SJCRH30 (cell line): ENCODE measurements around the gene OR51B2. TPM values are rescaled to one million over a fixed set of nuclear protein-coding genes. Genes with fewer than 3 reads are reported as not detected.
"Not testable (repeated sequence)": the region's sequence is repeated elsewhere in the genome, so short reads cannot be mapped to it uniquely, and the experiment has no call there.

Experiments
- DNase-seq, 2 experiments: peaks; one replicate each; pipeline ENCODE4 v3.0.0-alpha.2; 2015 to 2020
- H3K27ac ChIP-seq: fragments of 250-450 bp; sonication (Bioruptor Pico); 2 replicates; pipeline ENCODE4 v1.5.1; 2020; ENCODE audit warnings: mild to moderate bottlenecking, moderate library complexity
- H3K27me3 ChIP-seq: fragments of 250-450 bp; sonication (Bioruptor Pico); 2 replicates; pipeline ENCODE4 v1.5.1; 2020; ENCODE audit warnings: mild to moderate bottlenecking, moderate library complexity
- H3K36me3 ChIP-seq: fragments of 250-450 bp; sonication (Bioruptor Pico); 2 replicates; pipeline ENCODE4 v1.5.1; 2020; ENCODE audit warnings: mild to moderate bottlenecking, moderate library complexity
- H3K4me1 ChIP-seq: fragments of 250-450 bp; sonication (Bioruptor Pico); 2 replicates; pipeline ENCODE4 v1.5.1; 2020; ENCODE audit warnings: mild to moderate bottlenecking, moderate library complexity
- H3K4me3 ChIP-seq: fragments of 250-450 bp; sonication (Bioruptor Pico); 2 replicates; pipeline ENCODE4 v1.5.1; 2020; ENCODE audit warnings: mild to moderate bottlenecking, moderate library complexity
- H3K9me3 ChIP-seq: fragments of 250-450 bp; sonication (Bioruptor Pico); replicated peaks from 2 replicates; pipeline ENCODE4 v1.5.1; 2020; ENCODE audit warnings: mild to moderate bottlenecking, moderate library complexity
- total RNA-seq: library from RNA; depleted of rRNA; stranded (reverse); fragments of >200 nt; shearing (Covaris generic); gene quantifications from 2 replicates; pipeline ENCODE4 v1.2.3, GENCODE V29; 2014

Gene OR51B2
- total RNA-seq, 1 experiment from 2014 or later: not detected

DNA sequence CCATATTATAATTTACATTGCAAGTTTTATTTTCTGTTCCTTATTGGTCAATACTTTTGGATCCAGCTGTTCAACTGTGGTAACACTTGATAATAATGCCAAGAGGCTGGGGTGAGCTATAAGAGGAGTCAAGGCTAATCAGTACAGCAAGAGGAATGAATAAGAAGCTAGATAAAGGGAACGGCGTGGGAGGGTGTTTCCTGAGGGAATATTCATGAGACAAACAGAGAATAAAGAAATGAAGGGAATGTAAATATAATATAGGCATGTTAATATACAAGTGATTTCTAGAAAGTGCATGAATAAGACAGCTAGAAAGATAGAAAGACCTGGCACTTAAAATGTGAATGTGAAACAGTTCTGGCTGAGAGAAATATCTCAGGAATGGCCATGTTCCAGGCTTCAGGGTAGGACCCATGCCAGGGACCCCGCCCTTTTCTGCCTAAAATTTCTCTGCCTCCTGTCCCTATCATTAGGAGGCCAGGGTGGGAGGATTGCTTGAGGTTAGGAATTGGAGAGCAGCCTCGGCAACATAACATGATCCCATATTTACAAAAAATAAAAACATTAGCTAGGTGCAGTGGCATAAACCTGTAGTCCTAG lies 26.3 kb downstream of the OR51B2 start:
- H3K36me3 ChIP-seq: no peaks in the 10 kb centered on the region
- H3K9me3 ChIP-seq: no peaks in the 10 kb centered on the region
- H3K4me3 ChIP-seq: no peak overlapping the region
- no peak for DNase-seq
- no peak overlapping the region for H3K27ac ChIP-seq
- H3K4me1 ChIP-seq: no peaks in the 10 kb centered on the region
- no peaks in the 10 kb centered on the region; the same call in 1 of the 2 replicates for H3K27me3 ChIP-seq

DNA sequence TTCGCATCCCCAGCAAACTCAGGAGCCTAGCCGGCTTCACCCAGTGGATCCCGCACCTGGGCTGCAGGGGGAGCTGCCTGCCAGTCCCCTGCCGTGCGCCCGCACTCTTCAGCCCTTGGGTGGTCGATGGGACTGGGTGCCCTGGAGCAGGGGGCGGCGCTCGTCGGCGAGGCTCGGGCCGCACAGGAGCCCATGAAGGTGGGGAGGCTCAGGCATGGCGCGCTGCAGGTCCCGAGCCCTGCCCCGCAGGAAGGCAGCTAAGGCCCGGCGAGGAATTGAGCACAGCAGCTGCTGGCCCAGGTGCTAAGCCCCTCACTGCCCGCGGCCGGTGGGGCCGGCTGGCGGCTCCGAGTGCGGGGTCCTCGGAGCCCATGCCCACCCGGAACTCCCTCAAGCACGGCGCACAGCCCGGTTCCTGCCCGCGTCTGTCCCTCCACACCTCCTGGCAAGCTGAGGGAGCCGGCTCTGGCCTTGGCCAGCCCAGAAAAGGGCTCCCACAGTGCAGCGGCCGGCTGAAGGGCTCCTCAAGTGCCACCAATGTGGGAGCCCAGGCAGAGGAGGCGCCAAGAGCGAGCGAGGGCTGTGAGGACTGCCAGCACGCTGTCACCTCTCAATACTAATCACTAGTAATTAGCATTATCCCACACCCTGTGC lies 29.6 kb downstream of the OR51B2 start:
- not testable (repeated sequence) for H3K27me3 ChIP-seq, H3K27ac ChIP-seq, H3K9me3 ChIP-seq, H3K4me1 ChIP-seq, DNase-seq, H3K4me3 ChIP-seq, H3K36me3 ChIP-seq

DNA sequence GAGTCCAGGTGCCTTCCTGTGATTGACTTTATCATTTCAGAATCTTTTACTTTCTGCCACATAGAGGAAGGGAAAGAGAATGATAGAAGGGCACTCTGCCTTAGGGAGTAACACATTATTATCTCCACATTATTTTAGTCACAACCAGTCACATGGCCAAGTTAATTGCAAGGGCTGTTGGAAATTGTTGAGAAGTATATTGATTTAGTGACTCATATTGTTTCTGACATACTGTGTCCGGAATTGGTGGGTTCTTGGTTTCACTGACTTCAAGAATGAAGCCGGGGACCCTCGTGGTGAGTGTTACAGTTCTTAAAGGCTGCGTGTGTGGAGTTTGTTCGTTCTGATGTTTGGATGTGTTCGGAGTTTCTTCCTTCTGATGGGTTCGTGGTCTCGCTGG lies 31.1 kb downstream of the OR51B2 start:
- Histone ChIP-seq H3K9me3 (no peaks in the 10 kb centered on the region), H3K36me3 (no peaks in the 10 kb centered on the region), H3K27me3 (no peaks in the 10 kb centered on the region; the same call in 1 of the 2 replicates), H3K4me1 (no peaks in the 10 kb centered on the region), H3K27ac (no peak overlapping the region), H3K4me3 (no peak overlapping the region)
- DNase-seq: no peak

DNA sequence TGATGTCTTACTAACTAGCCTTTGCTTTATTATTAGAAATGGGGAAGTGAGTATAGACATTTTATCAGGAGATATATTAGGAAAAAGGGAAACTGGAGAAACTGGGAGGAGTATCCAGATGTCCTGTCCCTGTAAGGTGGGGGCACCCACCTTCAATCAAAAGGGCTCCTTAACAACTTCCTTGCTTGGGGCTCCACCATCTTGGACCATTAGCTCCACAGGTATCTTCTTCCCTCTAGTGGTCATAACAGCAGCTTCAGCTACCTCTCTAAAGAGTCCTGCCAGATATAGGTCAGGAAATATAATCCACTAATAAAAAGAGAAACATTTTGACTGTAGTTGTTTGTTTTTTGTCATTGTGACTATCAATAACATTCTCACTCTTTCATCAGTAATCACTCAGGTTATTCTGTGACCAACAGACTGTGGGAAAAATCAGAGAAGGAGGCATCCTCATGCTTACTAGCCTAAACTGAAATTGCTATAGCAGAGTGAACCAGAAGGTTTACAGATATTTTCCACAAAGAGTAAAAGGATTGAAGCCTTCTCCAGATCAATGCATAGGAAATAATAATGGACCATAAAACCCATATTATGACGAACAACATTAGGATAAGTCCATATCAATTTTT lies 32.8 kb downstream of the OR51B2 start:
- Histone ChIP-seq H3K9me3 (no peaks in the 10 kb centered on the region), H3K4me1 (no peaks in the 10 kb centered on the region), H3K27ac (no peak overlapping the region), H3K27me3 (no peaks in the 10 kb centered on the region; the same call in 1 of the 2 replicates), H3K36me3 (no peaks in the 10 kb centered on the region), H3K4me3 (no peak overlapping the region)
- peak in 1 of 2 experiments; percentile 17 for DNase-seq

GRCh38 chr11:5290106-5290505 lies 34.0 kb downstream of the OR51B2 start:
- Histone ChIP-seq H3K36me3 (no peaks in the 10 kb centered on the region), H3K27ac (no peak overlapping the region), H3K27me3 (no peaks in the 10 kb centered on the region), H3K4me1 (no peaks in the 10 kb centered on the region), H3K4me3 (no peak overlapping the region), H3K9me3 (no peaks in the 10 kb centered on the region)
- no peak for DNase-seq

DNA sequence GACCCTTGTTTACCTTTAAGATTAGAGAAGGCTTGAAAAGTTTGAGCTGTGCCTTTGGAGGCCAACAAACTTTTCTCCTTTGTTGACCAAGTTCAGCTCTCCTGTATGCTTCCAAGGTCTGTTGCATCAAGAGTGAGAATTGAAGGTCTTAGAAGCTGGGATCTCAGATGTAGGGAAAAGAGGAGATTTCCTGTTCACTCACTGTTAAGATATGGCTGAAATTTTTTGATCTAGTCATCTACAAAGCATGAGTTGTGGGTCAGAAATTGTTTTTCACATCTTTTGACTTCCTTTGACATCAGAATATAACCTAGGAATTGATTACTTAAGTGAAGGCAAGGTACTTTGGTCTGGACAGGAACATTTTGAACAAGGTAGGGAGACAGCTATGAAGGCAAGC lies 34.4 kb downstream of the OR51B2 start:
- H3K9me3 ChIP-seq: no peaks in the 10 kb centered on the region
- H3K4me1 ChIP-seq: no peaks in the 10 kb centered on the region
- DNase-seq: no peak
- no peak overlapping the region for H3K4me3 ChIP-seq
- no peaks in the 10 kb centered on the region for H3K27me3 ChIP-seq
- no peaks in the 10 kb centered on the region for H3K36me3 ChIP-seq
- no peak overlapping the region for H3K27ac ChIP-seq

GRCh38 chr11:5288906-5289550 lies 35.1 kb downstream of the OR51B2 start:
- H3K27me3 ChIP-seq: no peaks in the 10 kb centered on the region
- no peaks in the 10 kb centered on the region for H3K36me3 ChIP-seq
- no peak for DNase-seq
- no peaks in the 10 kb centered on the region for H3K4me1 ChIP-seq
- no peak overlapping the region for H3K27ac ChIP-seq
- no peak overlapping the region for H3K4me3 ChIP-seq
- no peaks in the 10 kb centered on the region for H3K9me3 ChIP-seq

- Histone ChIP-seq H3K4me1 (no peaks in the 10 kb centered on the region), H3K27ac (no peak overlapping the region), H3K36me3 (no peaks in the 10 kb centered on the region), H3K27me3 (no peaks in the 10 kb centered on the region), H3K9me3 (no peaks in the 10 kb centered on the region), H3K4me3 (no peak overlapping the region)
- DNase-seq: no peak
Observed at GRCh38 chr11:5288108-5288905, 35.8 kb downstream of the OR51B2 start.

- H3K4me1 ChIP-seq: no peaks in the 10 kb centered on the region
- H3K4me3 ChIP-seq: no peak overlapping the region
- no peaks in the 10 kb centered on the region for H3K27me3 ChIP-seq
- H3K27ac ChIP-seq: no peak overlapping the region
- no peak for DNase-seq
- H3K9me3 ChIP-seq: no peaks in the 10 kb centered on the region
- H3K36me3 ChIP-seq: no peaks in the 10 kb centered on the region
Observed at GRCh38 chr11:5286901-5287300, 37.2 kb downstream of the OR51B2 start.

DNA sequence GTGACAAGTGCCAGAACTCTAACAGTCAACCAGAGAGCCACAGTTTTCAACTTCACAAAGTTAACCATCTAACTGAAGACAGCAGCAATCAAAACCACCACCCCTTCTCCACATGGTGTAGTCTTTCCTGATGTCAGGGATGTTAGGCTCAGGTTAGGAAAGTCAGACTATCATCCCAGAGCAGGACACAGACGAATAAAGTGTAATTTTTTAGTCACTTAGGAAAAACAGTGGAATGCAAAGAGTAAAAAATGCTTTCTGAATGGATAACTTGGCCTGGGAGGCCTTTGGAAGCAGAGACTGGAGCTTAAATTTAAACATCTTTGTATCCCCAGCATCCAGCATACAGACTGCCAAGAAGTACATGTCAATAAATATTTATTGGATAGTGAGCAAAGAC lies 37.7 kb downstream of the OR51B2 start:
- no peaks in the 10 kb centered on the region for H3K27me3 ChIP-seq
- no peaks in the 10 kb centered on the region for H3K4me1 ChIP-seq
- no peaks in the 10 kb centered on the region for H3K9me3 ChIP-seq
- DNase-seq: no peak
- no peaks in the 10 kb centered on the region for H3K36me3 ChIP-seq
- H3K27ac ChIP-seq: no peak overlapping the region
- H3K4me3 ChIP-seq: no peak overlapping the region

DNA sequence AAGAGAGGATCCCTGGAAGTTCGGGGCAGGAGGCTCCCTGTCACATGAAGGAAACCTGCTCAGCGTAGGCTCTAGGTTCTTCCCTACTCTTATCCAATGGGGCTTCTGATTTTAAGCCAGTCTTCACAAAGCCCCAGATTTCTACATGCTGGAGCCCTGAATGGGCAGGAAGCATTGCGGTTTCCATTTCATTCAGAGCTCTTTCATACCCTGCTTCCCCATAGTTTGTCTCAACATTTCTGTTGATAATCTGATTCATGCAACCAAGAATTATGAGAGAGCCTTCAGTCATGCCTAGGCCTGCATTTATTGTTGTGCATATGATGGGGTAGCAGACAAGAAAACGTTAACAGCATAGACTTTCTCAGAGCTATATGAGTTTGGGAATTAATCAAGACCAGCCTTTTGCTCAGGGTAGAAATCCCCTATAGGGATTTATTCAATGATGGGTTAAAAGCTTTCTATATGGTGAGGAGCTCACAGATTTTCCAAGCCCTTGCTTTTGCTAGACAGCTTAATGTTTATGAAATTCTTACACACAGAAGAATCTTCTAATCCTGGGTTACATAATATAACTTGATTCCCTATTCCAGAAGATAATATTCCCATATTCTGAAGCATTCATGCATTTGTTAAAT lies 38.3 kb downstream of the OR51B2 start:
- Histone ChIP-seq H3K27me3 (no peaks in the 10 kb centered on the region), H3K27ac (no peak overlapping the region), H3K4me3 (no peak overlapping the region), H3K9me3 (no peaks in the 10 kb centered on the region), H3K4me1 (no peaks in the 10 kb centered on the region), H3K36me3 (no peaks in the 10 kb centered on the region)
- DNase-seq: no peak

GRCh38 chr11:5284637-5285036 lies 39.5 kb downstream of the OR51B2 start:
- no peak overlapping the region for H3K27ac ChIP-seq
- no peaks in the 10 kb centered on the region for H3K4me1 ChIP-seq
- H3K9me3 ChIP-seq: no peaks in the 10 kb centered on the region
- H3K36me3 ChIP-seq: no peaks in the 10 kb centered on the region
- DNase-seq: no peak
- no peak overlapping the region for H3K4me3 ChIP-seq
- H3K27me3 ChIP-seq: no peaks in the 10 kb centered on the region

DNA sequence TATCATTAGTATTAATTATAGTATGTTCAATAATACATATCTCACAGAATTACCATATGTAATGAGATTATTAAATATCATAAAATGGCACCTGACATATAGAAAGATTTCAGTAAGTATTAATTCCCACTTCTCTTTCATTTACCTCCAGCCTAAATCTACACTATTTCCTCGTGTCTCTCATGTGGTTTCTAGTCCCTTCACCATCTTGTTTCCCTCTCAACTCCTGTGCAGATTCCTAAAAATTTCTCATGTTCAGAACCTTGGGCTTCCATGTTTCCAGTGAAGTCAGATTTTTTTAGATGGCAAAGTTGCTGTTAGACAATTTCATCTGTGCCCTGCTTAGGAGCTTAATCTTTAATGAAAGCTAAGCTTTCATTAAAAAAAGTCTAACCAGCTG lies 40.2 kb downstream of the OR51B2 start:
- H3K9me3 ChIP-seq: no peaks in the 10 kb centered on the region
- no peaks in the 10 kb centered on the region for H3K4me1 ChIP-seq
- no peak overlapping the region for H3K27ac ChIP-seq
- H3K4me3 ChIP-seq: no peak overlapping the region
- no peaks in the 10 kb centered on the region for H3K27me3 ChIP-seq
- no peaks in the 10 kb centered on the region for H3K36me3 ChIP-seq
- no peak for DNase-seq

- H3K27ac ChIP-seq: no peak overlapping the region
- H3K27me3 ChIP-seq: no peaks in the 10 kb centered on the region
- no peaks in the 10 kb centered on the region for H3K9me3 ChIP-seq
- no peak overlapping the region for H3K4me3 ChIP-seq
- no peaks in the 10 kb centered on the region for H3K4me1 ChIP-seq
- no peaks in the 10 kb centered on the region for H3K36me3 ChIP-seq
- DNase-seq: no peak
Observed at GRCh38 chr11:5283086-5283485, 41.0 kb downstream of the OR51B2 start.
